ENCODE data around the gene CTNNBIP1.

DNA sequence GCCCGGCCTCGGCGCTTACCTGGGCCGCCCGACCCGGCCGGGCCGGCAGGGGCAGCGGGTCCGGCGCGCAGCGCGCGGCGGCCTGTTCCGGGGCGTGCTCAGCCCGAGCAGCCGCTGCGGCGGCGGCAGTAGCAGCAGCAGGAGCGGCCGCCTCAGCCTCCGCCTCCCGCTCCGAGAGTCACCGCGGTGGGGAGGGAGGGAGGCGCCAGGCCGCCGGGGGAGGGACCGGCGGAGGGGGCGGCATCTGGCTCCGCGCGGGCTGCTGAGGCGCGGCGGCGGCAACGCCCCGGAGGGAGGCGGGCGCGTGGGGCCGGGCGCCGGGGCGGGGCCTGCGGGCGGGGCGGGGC is at the start of gene CTNNBIP1:
- TF ChIP-seq, protein P1, sequence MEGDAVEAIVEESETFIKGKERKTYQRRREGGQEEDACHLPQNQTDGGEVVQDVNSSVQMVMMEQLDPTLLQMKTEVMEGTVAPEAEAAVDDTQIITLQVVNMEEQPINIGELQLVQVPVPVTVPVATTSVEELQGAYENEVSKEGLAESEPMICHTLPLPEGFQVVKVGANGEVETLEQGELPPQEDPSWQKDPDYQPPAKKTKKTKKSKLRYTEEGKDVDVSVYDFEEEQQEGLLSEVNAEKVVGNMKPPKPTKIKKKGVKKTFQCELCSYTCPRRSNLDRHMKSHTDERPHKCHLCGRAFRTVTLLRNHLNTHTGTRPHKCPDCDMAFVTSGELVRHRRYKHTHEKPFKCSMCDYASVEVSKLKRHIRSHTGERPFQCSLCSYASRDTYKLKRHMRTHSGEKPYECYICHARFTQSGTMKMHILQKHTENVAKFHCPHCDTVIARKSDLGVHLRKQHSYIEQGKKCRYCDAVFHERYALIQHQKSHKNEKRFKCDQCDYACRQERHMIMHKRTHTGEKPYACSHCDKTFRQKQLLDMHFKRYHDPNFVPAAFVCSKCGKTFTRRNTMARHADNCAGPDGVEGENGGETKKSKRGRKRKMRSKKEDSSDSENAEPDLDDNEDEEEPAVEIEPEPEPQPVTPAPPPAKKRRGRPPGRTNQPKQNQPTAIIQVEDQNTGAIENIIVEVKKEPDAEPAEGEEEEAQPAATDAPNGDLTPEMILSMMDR (IDR thresholded peaks at IDR 0.05): no peak
- no peak for TF ChIP-seq EP300 (IDR thresholded peaks at IDR 0.05)
- TF ChIP-seq POLR2A (IDR thresholded peaks at IDR 0.05; ENCODE audit: low read depth): no peak
- TF ChIP-seq POLR2AphosphoS5 (IDR thresholded peaks at IDR 0.05): no peak

Measured in esophagus muscularis mucosa (tissue), 4 donors.